Heart left ventricle (tissue), 13 donors: ENCODE data around the gene ELK3.

Source experiments
- CTCF ChIP-seq, 12 donors: fragments of 200-600 bp; sonication (generic) in 4 of 12; IDR thresholded peaks; one replicate each; pipeline versions ENCODE4 v1.5.0 to v1.8.0; 2018 to 2022; ENCODE audit warnings: antibody characterized with exemption in 12 of 12, mild to moderate bottlenecking in 5 of 12
- POLR2A ChIP-seq, 2 donors: fragments of 450-650 bp; IDR thresholded peaks; one replicate each; pipeline ENCODE4 v1.6.1; 2017; ENCODE audit warnings: antibody characterized with exemption in 2 of 2, mild to moderate bottlenecking in 2 of 2, moderate library complexity in 2 of 2
- donor health status: ischemic (EF 13 %, LVEDD 7.1; RV severe dilation, severe dysfunction).
- donor health status: DM: no; HTN: yes; CAD: no.
- donor health status: DM: no; HTN: no; CAD: no.
- donor health status: ischemic (EF 25% LVEDD 6.9; RV normal size, moderate dysfunction).
- donor health status: ischemic (EF 25% LVEDD 5.7; RV mildly dilated, moderate dysfunction).
- donor health status: ischemic (EF 35%, LVEDD 5.7; RV mildly dilated, moderate dysfunction).
- donor health status: nonischemic (EF 11% LVEDD 7.7; RV severe dilation, severe dysfunction).
- donor health status: DM: yes; HTN: yes; CAD: no.
- donor health status: PGD.
- donor health status: ischemic (EF 29% LVEDD 5.4; RV normal size, mild dysfunction).
- donor health status: nonischemic (EF 23%, LVEDD 6.1; RV moderate dilation, normal function).

GRCh38 chr12:96294831-96295230 lies 100.7 kb downstream of the ELK3 start:
- TF ChIP-seq CTCF (IDR thresholded peaks at IDR 0.05) = no peak
- no peak for TF ChIP-seq POLR2A (IDR thresholded peaks at IDR 0.05)
